NCI-H2227 treated with DMSO at 0.1 percent for 48 hours (cell line): Measurements from ENCODE around the gene AHCYL2.
A peak's percentile ranks its signal among the peaks of the same experiment; 100 is the strongest.
"Not testable (repeated sequence)": the region's sequence is repeated elsewhere in the genome, so short reads cannot be mapped to it uniquely, and the experiment has no call there.

ENCODE experiments used
- DNase-seq: peaks from one replicate; lab custom pipeline; 2025; lab: John Stamatoyannopoulos, UW

The AHCYL2 gene

GRCh38 chr7:129244220-129244619 is 19.4 kb downstream of the AHCYL2 start:
- no peak for DNase-seq

GRCh38 chr7:129245533-129245932 is 20.7 kb downstream of the AHCYL2 start:
- no peak for DNase-seq

- no peak for DNase-seq
Observed at GRCh38 chr7:129247087-129247486, 22.3 kb downstream of the AHCYL2 start.

GRCh38 chr7:129252128-129252527 is 27.3 kb downstream of the AHCYL2 start:
- no peak for DNase-seq

- not testable (repeated sequence) for DNase-seq
Observed at GRCh38 chr7:129252603-129253002, 27.8 kb downstream of the AHCYL2 start.

GRCh38 chr7:129255800-129256199 is 31.0 kb downstream of the AHCYL2 start:
- no peak for DNase-seq

GRCh38 chr7:129256221-129256620 is 31.4 kb downstream of the AHCYL2 start:
- DNase-seq, result no peak

- DNase-seq, result no peak
Observed at GRCh38 chr7:129257168-129257567, 32.3 kb downstream of the AHCYL2 start.

- no peak for DNase-seq
Observed at GRCh38 chr7:129258649-129259389, 34.0 kb downstream of the AHCYL2 start.

GRCh38 chr7:129262324-129262723 is 37.5 kb downstream of the AHCYL2 start:
- DNase-seq, result no peak

GRCh38 chr7:129263168-129263567 is 38.3 kb downstream of the AHCYL2 start:
- DNase-seq, result no peak

- no peak for DNase-seq
Observed at GRCh38 chr7:129264534-129264933, 39.7 kb downstream of the AHCYL2 start.

GRCh38 chr7:129265328-129265727 is 40.5 kb downstream of the AHCYL2 start:
- DNase-seq, result no peak

GRCh38 chr7:129266181-129266580 is 41.4 kb downstream of the AHCYL2 start:
- DNase-seq, result no peak

GRCh38 chr7:129270077-129270476 is 45.2 kb downstream of the AHCYL2 start:
- no peak for DNase-seq

GRCh38 chr7:129271500-129272355 is 46.9 kb downstream of the AHCYL2 start:
- no peak for DNase-seq

- DNase-seq, result no peak
Observed at GRCh38 chr7:129273936-129274335, 49.1 kb downstream of the AHCYL2 start.

GRCh38 chr7:129277629-129278028 is 52.8 kb downstream of the AHCYL2 start:
- no peak for DNase-seq

- no peak for DNase-seq
Observed at GRCh38 chr7:129278688-129279087, 53.9 kb downstream of the AHCYL2 start.

- DNase-seq, result no peak
Observed at GRCh38 chr7:129279757-129280156, 54.9 kb downstream of the AHCYL2 start.

GRCh38 chr7:129281163-129281562 is 56.3 kb downstream of the AHCYL2 start:
- no peak for DNase-seq

- peak; percentile 66 for DNase-seq
Observed at GRCh38 chr7:129282865-129283264, 58.0 kb downstream of the AHCYL2 start.

GRCh38 chr7:129283936-129284335 is 59.1 kb downstream of the AHCYL2 start:
- DNase-seq, result no peak
